Transverse colon (tissue), 3 donors: ENCODE measurements around the gene TIMELESS.

Source experiments
- CTCF ChIP-seq, 5 experiments: fragments of 200-600 bp in 3 of 5; fragments of 450-650 bp in 2 of 5; sonication (generic) in 3 of 5; IDR thresholded peaks; 1 replicate in 2 of 5; 2 replicates in 3 of 5; pipeline ENCODE4 v1.5.1; 2016 to 2017; ENCODE audit warnings: antibody characterized with exemption in 5 of 5, inconsistent platforms in 3 of 5, mild to moderate bottlenecking in 2 of 5, moderate library complexity in 1 of 5
- EP300 ChIP-seq: sonication (generic); formaldehyde crosslinking; IDR thresholded peaks from one replicate; pipeline ENCODE4 v1.6.1; 2017; ENCODE audit warnings: antibody characterized with exemption, low read depth
- POLR2A ChIP-seq: fragments of 450-650 bp; IDR thresholded peaks from one replicate; pipeline ENCODE4 v1.6.1; 2016; ENCODE audit warnings: antibody characterized with exemption, mild to moderate bottlenecking, moderate library complexity

- TF ChIP-seq POLR2A (no peak), EP300 (no peak), CTCF (IDR thresholded peaks at IDR 0.05) (no peak)
Observed at GRCh38 chr12:56366948-56367347, 82.3 kb downstream of the TIMELESS start.
